Renal cortical epithelial cell (primary cell): ENCODE results near the gene PPP1R13L. TPM values are rescaled to one million over a fixed set of nuclear protein-coding genes. Genes with fewer than 3 reads are reported as not detected.
"Not testable (repeated sequence)": the region's sequence is repeated elsewhere in the genome, so short reads cannot be mapped to it uniquely, and the experiment has no call there.

ENCODE experiments used
- DNase-seq: peaks from one replicate; pipeline ENCODE4 v3.0.0-alpha.2; 2011; ENCODE audit warnings: low read depth
- total RNA-seq: library from RNA; depleted of rRNA; stranded (reverse); fragments of >200 nt; gene quantifications from 2 replicates; pipeline ENCODE4 v1.2.3, GENCODE V29; 2014

Gene PPP1R13L
- total RNA-seq, result 10.9 and 32.8 TPM in 2 replicates

- DNase-seq, result peak; percentile 85
Observed at GRCh38 chr19:45404557-45405434, at the start of gene PPP1R13L. PPP1R13L (minus strand) TSS chr19:45405069; CDS start chr19:45398318, 6,751 bp downstream.

- DNase-seq, result no peak
Observed at GRCh38 chr19:45451850-45452387, 47.0 kb upstream of the PPP1R13L start.

GRCh38 chr19:45451131-45451849, 46.4 kb upstream of the PPP1R13L start:
- DNase-seq, result peak; percentile 69

GRCh38 chr19:45450012-45450333, 45.1 kb upstream of the PPP1R13L start:
- DNase-seq, result no peak

GRCh38 chr19:45448887-45449299, 44.0 kb upstream of the PPP1R13L start:
- DNase-seq, result no peak

GRCh38 chr19:45448425-45448756, 43.5 kb upstream of the PPP1R13L start:
- no peak for DNase-seq

GRCh38 chr19:45446944-45447343, 42.1 kb upstream of the PPP1R13L start:
- DNase-seq, result no peak

- DNase-seq, result peak; percentile 69
Observed at GRCh38 chr19:45446295-45446694, 41.4 kb upstream of the PPP1R13L start.

GRCh38 chr19:45445139-45445538, 40.3 kb upstream of the PPP1R13L start:
- no peak for DNase-seq

- DNase-seq, result peak; percentile 63
Observed at GRCh38 chr19:45444318-45445041, 39.6 kb upstream of the PPP1R13L start.

- peak; percentile 75 for DNase-seq
Observed at GRCh38 chr19:45443462-45444317, 38.8 kb upstream of the PPP1R13L start.

- DNase-seq, result no peak
Observed at GRCh38 chr19:45442778-45443461, 38.1 kb upstream of the PPP1R13L start.

- no peak for DNase-seq
Observed at GRCh38 chr19:45442408-45442777, 37.5 kb upstream of the PPP1R13L start.

- no peak for DNase-seq
Observed at GRCh38 chr19:45440873-45441654, 36.2 kb upstream of the PPP1R13L start.

GRCh38 chr19:45440259-45440638, 35.4 kb upstream of the PPP1R13L start:
- no peak for DNase-seq

- no peak for DNase-seq
Observed at GRCh38 chr19:45439569-45440258, 34.8 kb upstream of the PPP1R13L start.

GRCh38 chr19:45439190-45439568, 34.3 kb upstream of the PPP1R13L start:
- no peak for DNase-seq

- DNase-seq, result no peak
Observed at GRCh38 chr19:45437328-45437727, 32.5 kb upstream of the PPP1R13L start.

- not testable (repeated sequence) for DNase-seq
Observed at GRCh38 chr19:45432543-45432942, 27.7 kb upstream of the PPP1R13L start.
